HG03039 (cell line): ENCODE data around the gene ZNF208.
"Not testable (repeated sequence)": the region's sequence is repeated elsewhere in the genome, so short reads cannot be mapped to it uniquely, and the experiment has no call there.

Source experiments
- ATAC-seq: cut with Tn5 transposase; IDR thresholded peaks from one replicate; pipeline ENCODE4 v1.9.1; 2021; ENCODE audit warnings: mild to moderate bottlenecking, moderate library complexity; ENCODE audit not compliant: unreplicated experiment

The ZNF208 gene

GRCh38 chr19:22010437-22011143 lies at the start of gene ZNF208:
ZNF208 (minus strand) TSS chr19:22010943; CDS start chr19:22010794, 149 bp downstream.
- ATAC-seq, result not testable (repeated sequence)

- ATAC-seq, result peak; percentile 29
Measured at GRCh38 chr19:22052644-22053013, 41.9 kb upstream of the ZNF208 start.

- not testable (repeated sequence) for ATAC-seq
Measured at GRCh38 chr19:22041151-22041550, 30.4 kb upstream of the ZNF208 start.

- no peak for ATAC-seq
Measured at GRCh38 chr19:22030680-22031079, 19.9 kb upstream of the ZNF208 start.

GRCh38 chr19:22026687-22027086 lies 15.9 kb upstream of the ZNF208 start:
- no peak for ATAC-seq

GRCh38 chr19:22025539-22025938 lies 14.8 kb upstream of the ZNF208 start:
- not testable (repeated sequence) for ATAC-seq

GRCh38 chr19:21970466-21970865 lies 40.3 kb downstream of the ZNF208 start:
- no peak for ATAC-seq

- no peak for ATAC-seq
Measured at GRCh38 chr19:21947775-21948174, 63.0 kb downstream of the ZNF208 start.

- no peak for ATAC-seq
Measured at GRCh38 chr19:21940684-21941083, 70.1 kb downstream of the ZNF208 start.

GRCh38 chr19:21934593-21934992 lies 76.2 kb downstream of the ZNF208 start:
- no peak for ATAC-seq

GRCh38 chr19:21934131-21934530 lies 76.6 kb downstream of the ZNF208 start:
- ATAC-seq, result no peak

- ATAC-seq, result no peak
Measured at GRCh38 chr19:21922276-21922675, 88.5 kb downstream of the ZNF208 start.

- ATAC-seq, result no peak
Measured at GRCh38 chr19:21921691-21922180, 89.0 kb downstream of the ZNF208 start.

GRCh38 chr19:21915411-21915810 lies 95.3 kb downstream of the ZNF208 start:
- ATAC-seq, result no peak

GRCh38 chr19:21912654-21913053 lies 98.1 kb downstream of the ZNF208 start:
- ATAC-seq, result no peak

GRCh38 chr19:21910318-21910717 lies 100.4 kb downstream of the ZNF208 start:
- ATAC-seq, result no peak

GRCh38 chr19:21908066-21908465 lies 102.7 kb downstream of the ZNF208 start:
- no peak for ATAC-seq

- no peak for ATAC-seq
Measured at GRCh38 chr19:21907516-21907915, 103.2 kb downstream of the ZNF208 start.

- no peak for ATAC-seq
Measured at GRCh38 chr19:21902571-21902970, 108.2 kb downstream of the ZNF208 start.

- no peak for ATAC-seq
Measured at GRCh38 chr19:21901861-21902260, 108.9 kb downstream of the ZNF208 start.

GRCh38 chr19:21900401-21900800 lies 110.3 kb downstream of the ZNF208 start:
- no peak for ATAC-seq

- ATAC-seq, result no peak
Measured at GRCh38 chr19:21891086-21891485, 119.7 kb downstream of the ZNF208 start.

- not testable (repeated sequence) for ATAC-seq
Measured at GRCh38 chr19:21890017-21890416, 120.7 kb downstream of the ZNF208 start.
